Trophoblast cell (in vitro differentiated cells and primary cell): Measurements from ENCODE around the gene ATOH7. TPM values are rescaled to one million over a fixed set of nuclear protein-coding genes. Genes with fewer than 3 reads are reported as not detected.
A peak's percentile ranks its signal among the peaks of the same experiment; 100 is the strongest.
"Not testable (repeated sequence)": the region's sequence is repeated elsewhere in the genome, so short reads cannot be mapped to it uniquely, and the experiment has no call there.

Source experiments
- DNase-seq, 2 donors: peaks; one replicate each; pipeline ENCODE4 v3.0.0-alpha.2; 2016
- H2AFZ ChIP-seq: 2 replicates; pipeline ENCODE4 v1.6.1; 2013; ENCODE audit warnings: low read length, moderate library complexity, mild to moderate bottlenecking; ENCODE audit not compliant: insufficient read depth, poor library complexity
- H2AK5ac ChIP-seq: 2 replicates; pipeline ENCODE4 v1.6.1; 2013; ENCODE audit warnings: mild to moderate bottlenecking, low read length
- H2BK120ac ChIP-seq: 2 replicates; pipeline ENCODE4 v1.6.1; 2013; ENCODE audit warnings: low read length, mild to moderate bottlenecking, moderate library complexity; ENCODE audit not compliant: insufficient read depth, poor library complexity
- H2BK12ac ChIP-seq: 2 replicates; pipeline ENCODE4 v1.6.1; 2013; ENCODE audit warnings: mild to moderate bottlenecking, low read length, moderate library complexity
- H2BK5ac ChIP-seq: 2 replicates; pipeline ENCODE4 v1.6.1; 2013; ENCODE audit warnings: low read length, low read depth, moderate library complexity, mild to moderate bottlenecking; ENCODE audit not compliant: poor library complexity
- H3K14ac ChIP-seq: 2 replicates; pipeline ENCODE4 v1.6.1; 2013; ENCODE audit warnings: mild to moderate bottlenecking, low read length
- H3K18ac ChIP-seq: 2 replicates; pipeline ENCODE4 v1.6.1; 2013; ENCODE audit warnings: mild to moderate bottlenecking, low read length
- H3K23ac ChIP-seq: 2 replicates; pipeline ENCODE4 v1.6.1; 2013; ENCODE audit warnings: low read length
- H3K27ac ChIP-seq: 2 replicates; pipeline ENCODE4 v1.5.1; 2013; ENCODE audit warnings: low read depth, mild to moderate bottlenecking, inconsistent platforms, low read length, moderate library complexity
- H3K27me3 ChIP-seq: 2 replicates; pipeline ENCODE4 v1.6.1; 2013; ENCODE audit warnings: inconsistent platforms, mild to moderate bottlenecking, low read length, moderate library complexity; ENCODE audit not compliant: insufficient read depth
- H3K36me3 ChIP-seq, 2 experiments: 1 replicate in 1 of 2; 2 replicates in 1 of 2; pipeline ENCODE4 v1.6.1; 2013; ENCODE audit warnings: low read length in 2 of 2, mild to moderate bottlenecking in 2 of 2, moderate library complexity in 1 of 2; ENCODE audit not compliant: insufficient read depth in 2 of 2, control insufficient read depth in 1 of 2
- H3K4ac ChIP-seq: 2 replicates; pipeline ENCODE4 v1.6.1; 2013; ENCODE audit warnings: low read depth, mild to moderate bottlenecking, low read length, moderate library complexity
- H3K4me1 ChIP-seq, 2 experiments: 1 replicate in 1 of 2; 2 replicates in 1 of 2; pipeline ENCODE4 v1.6.1; 2013; ENCODE audit warnings: low read length in 2 of 2, mild to moderate bottlenecking in 2 of 2, moderate library complexity in 1 of 2; ENCODE audit not compliant: insufficient read depth in 2 of 2, control insufficient read depth in 1 of 2
- H3K4me2 ChIP-seq: 2 replicates; pipeline ENCODE4 v1.6.1; 2013; ENCODE audit warnings: inconsistent platforms, mild to moderate bottlenecking, low read length, moderate library complexity
- H3K4me3 ChIP-seq: 2 replicates; pipeline ENCODE4 v1.5.1; 2013; ENCODE audit warnings: mild to moderate bottlenecking, low read depth, low read length, inconsistent platforms
- H3K79me1 ChIP-seq: one replicate; pipeline ENCODE4 v1.6.1; 2013; ENCODE audit warnings: low read length
- H3K79me2 ChIP-seq: 2 replicates; pipeline ENCODE4 v1.6.1; 2013; ENCODE audit warnings: low read length, mild to moderate bottlenecking; ENCODE audit not compliant: control insufficient read depth, insufficient read depth, poor library complexity
- H3K9ac ChIP-seq: 2 replicates; pipeline ENCODE4 v1.6.1; 2013; ENCODE audit warnings: mild to moderate bottlenecking, low read length
- H3K9me3 ChIP-seq: 2 replicates; pipeline ENCODE4 v1.6.1; 2013; ENCODE audit warnings: low read depth, mild to moderate bottlenecking, control low read depth, inconsistent platforms, low read length; ENCODE audit not compliant: insufficient read depth
- H4K12ac ChIP-seq: 2 replicates; pipeline ENCODE4 v1.6.1; 2013; ENCODE audit warnings: low read depth, mild to moderate bottlenecking, low read length, moderate library complexity
- H4K8ac ChIP-seq: 2 replicates; pipeline ENCODE4 v1.6.1; 2013; ENCODE audit warnings: low read depth, mild to moderate bottlenecking, low read length, moderate library complexity
- H4K91ac ChIP-seq: one replicate; pipeline ENCODE4 v1.6.1; 2013; ENCODE audit warnings: low read depth, mild to moderate bottlenecking, low read length, moderate library complexity
- WGBS: extraction: QIAGEN DNeasy Blood & Tissue Kit; methylation state at CpG from one replicate; pipeline ENCODE4 v1.1.7; 2013; ENCODE audit warnings: missing lambda C conversion rate; ENCODE audit not compliant: insufficient read length, insufficient coverage; ENCODE audit errors: extremely low coverage; 5-methylcytosine and 5-hydroxymethylcytosine counted together
- polyA plus RNA-seq: library from polyadenylated mRNA; stranded (reverse); fragments of 200-250 nt; gene quantifications from 2 replicates; pipeline ENCODE4 v1.2.3, GENCODE V29; 2013

The ATOH7 gene
- polyA plus RNA-seq: 0.05 and 0.07 TPM in 2 replicates

DNA sequence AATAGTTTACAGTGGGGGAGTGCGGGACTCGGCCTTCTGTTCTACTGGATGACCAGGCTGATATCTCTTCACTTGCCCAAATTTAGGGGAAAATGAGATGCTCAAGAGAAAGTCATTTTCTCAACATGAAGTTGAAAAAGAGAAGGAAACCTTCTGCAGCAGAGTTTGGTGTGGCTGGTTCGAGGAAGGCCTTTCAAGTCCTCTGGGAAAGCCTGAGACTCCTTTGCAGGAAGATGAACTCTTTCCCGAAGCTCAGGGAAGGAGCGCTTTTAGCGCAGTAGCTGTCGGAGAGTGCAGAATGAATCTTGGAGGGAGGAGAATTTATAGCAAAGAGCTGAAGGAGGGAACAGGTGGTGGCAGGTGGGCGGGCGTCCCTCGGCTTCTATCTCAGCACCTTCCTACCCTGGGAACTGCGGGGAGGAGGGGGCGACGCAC, at the start of gene ATOH7:
Gene ATOH7, minus strand, starts transcription at position 297 of the 435 bp plus-strand sequence. CDS start 436 bp downstream, outside the sequence.
- Histone ChIP-seq H3K79me1 (peaks cover 2% of the 10 kb centered on the region), H3K27ac (no peak within 1 kb of the TSS), H3K4me3 (peak within 1 kb of the TSS; percentile 74), H3K4me2 (peak within 1 kb of the TSS; percentile 100), H3K4me1 (peaks cover 0 to 3% of the 10 kb centered on the region in 2 experiments), H3K18ac (no peak within 1 kb of the TSS), H2BK120ac (no peak within 1 kb of the TSS), H2BK12ac (no peak within 1 kb of the TSS), H3K36me3 (no peaks in the 10 kb centered on the region), H4K8ac (peak within 1 kb of the TSS; percentile 56), H2AK5ac (no peak within 1 kb of the TSS), H3K23ac (no peak within 1 kb of the TSS), H3K14ac (peak within 1 kb of the TSS; percentile 33), H3K9me3 (no peaks in the 10 kb centered on the region), H3K9ac (peak within 1 kb of the TSS; percentile 82), H4K91ac (no peak within 1 kb of the TSS), H3K79me2 (peaks cover 2% of the 10 kb centered on the region), H2BK5ac (no peak within 1 kb of the TSS), H3K4ac (no peak within 1 kb of the TSS), H3K27me3 (no peaks in the 10 kb centered on the region), H4K12ac (peak within 1 kb of the TSS; percentile 41), H2AFZ (peak within 1 kb of the TSS; percentile 72)
- peak in 1 of 2 donors; percentile 3 for DNase-seq
- WGBS: no CpG with 5 or more reads among the region's 13 CpGs

- Histone ChIP-seq H2BK12ac (no peak overlapping the region), H3K79me1 (no peaks in the 10 kb centered on the region), H3K14ac (no peak overlapping the region), H4K12ac (no peak overlapping the region), H3K18ac (no peak overlapping the region), H3K4ac (no peak overlapping the region), H3K27ac (no peak overlapping the region), H3K36me3 (no peaks in the 10 kb centered on the region), H3K79me2 (no peaks in the 10 kb centered on the region), H3K4me3 (no peak overlapping the region), H3K4me1 (no peaks in the 10 kb centered on the region), H3K9ac (no peak overlapping the region), H2BK5ac (no peak overlapping the region), H3K9me3 (peaks cover 13% of the 10 kb centered on the region), H2BK120ac (no peak overlapping the region), H3K27me3 (no peaks in the 10 kb centered on the region), H3K4me2 (no peak overlapping the region), H2AK5ac (no peak overlapping the region), H4K91ac (no peak overlapping the region), H4K8ac (no peak overlapping the region), H3K23ac (no peak overlapping the region), H2AFZ (no peak overlapping the region)
- no CpG with 5 or more reads among the region's 4 CpGs for WGBS
- no peak for DNase-seq
Observed at GRCh38 chr10:68280758-68281157, 48.8 kb upstream of the ATOH7 start.

DNA sequence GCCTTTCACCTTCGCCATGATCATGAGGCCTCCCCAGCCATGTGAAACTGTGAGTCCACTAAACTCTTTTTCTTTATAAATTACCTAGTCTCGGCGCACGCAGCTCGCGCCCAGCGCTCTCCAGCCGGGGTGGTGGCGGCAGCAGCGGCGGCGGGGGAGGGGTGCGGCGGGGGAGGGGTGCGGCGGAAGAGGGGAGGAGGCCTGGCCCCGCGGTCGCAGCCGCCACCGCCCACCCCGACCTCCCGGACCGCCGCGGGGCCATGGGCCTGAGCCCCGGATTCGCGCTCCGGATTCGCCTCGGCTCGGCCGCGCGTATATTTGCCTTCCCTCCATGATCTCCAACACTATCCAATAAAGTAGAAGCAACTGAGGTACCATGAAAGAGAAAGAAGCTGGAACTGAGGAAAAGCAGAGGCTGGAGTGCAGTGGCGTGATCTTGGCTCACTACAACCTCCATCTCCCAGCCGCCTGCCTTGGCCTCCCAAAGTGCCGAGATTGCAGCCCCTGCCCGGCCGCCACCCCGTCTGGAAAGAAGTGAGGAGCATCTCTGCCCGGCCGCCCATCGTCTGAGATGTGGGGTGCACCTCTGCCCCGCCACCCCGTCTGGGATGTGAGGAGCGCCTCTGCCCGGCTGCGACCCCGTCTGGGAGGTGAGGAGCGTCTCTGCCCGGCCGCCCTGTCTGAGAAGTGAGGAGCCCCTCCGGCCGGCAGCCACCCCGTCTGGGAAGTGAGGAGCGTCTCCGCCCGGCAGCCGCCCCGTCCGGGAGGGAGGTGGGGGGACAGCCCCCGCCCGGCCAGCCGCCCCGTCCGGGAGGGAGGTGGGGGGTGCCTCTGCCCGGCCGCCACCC, 47.2 kb upstream of the ATOH7 start:
- WGBS: no CpG with 5 or more reads among the region's 70 CpGs
- not testable (repeated sequence) for H2BK12ac ChIP-seq, H3K4me1 ChIP-seq, H3K27me3 ChIP-seq, H2BK120ac ChIP-seq, H3K4ac ChIP-seq, H4K91ac ChIP-seq, H3K4me2 ChIP-seq, H3K27ac ChIP-seq, H4K12ac ChIP-seq, H3K9ac ChIP-seq, H3K79me2 ChIP-seq, H2AFZ ChIP-seq, H3K79me1 ChIP-seq, H3K36me3 ChIP-seq, H3K14ac ChIP-seq, H4K8ac ChIP-seq, H2AK5ac ChIP-seq, H2BK5ac ChIP-seq, H3K23ac ChIP-seq, H3K4me3 ChIP-seq, DNase-seq, H3K18ac ChIP-seq
- H3K9me3 ChIP-seq: peaks cover 13% of the 10 kb centered on the region

DNA sequence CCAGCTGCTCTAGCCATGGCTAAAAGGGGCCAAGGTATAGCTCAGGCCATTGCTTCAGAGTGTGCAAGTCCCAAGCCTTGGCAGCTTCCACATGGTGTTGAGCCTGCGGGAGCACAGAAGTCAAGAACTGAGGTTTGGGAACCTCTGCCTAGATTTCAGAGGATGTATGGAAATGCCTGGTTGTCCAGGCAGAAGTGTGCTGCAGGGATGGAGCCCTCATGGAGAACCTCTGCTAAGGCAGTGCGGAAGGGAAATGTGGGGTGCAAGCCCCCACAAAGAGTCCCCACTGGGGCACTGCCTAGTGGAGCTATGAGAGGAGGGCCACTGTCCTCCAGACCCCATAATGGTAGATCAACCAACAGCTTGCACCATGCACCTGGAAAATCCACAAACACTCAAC, 45.9 kb upstream of the ATOH7 start:
- not testable (repeated sequence) for H3K4me2 ChIP-seq, H4K12ac ChIP-seq, H3K27me3 ChIP-seq, H3K4me3 ChIP-seq, H3K4ac ChIP-seq, H2AK5ac ChIP-seq, H3K36me3 ChIP-seq, H4K91ac ChIP-seq, H2BK12ac ChIP-seq, H3K4me1 ChIP-seq, H3K18ac ChIP-seq, H4K8ac ChIP-seq, H3K23ac ChIP-seq, H3K27ac ChIP-seq, H3K79me1 ChIP-seq, DNase-seq, H3K9ac ChIP-seq, H2AFZ ChIP-seq, H2BK120ac ChIP-seq, H2BK5ac ChIP-seq, H3K14ac ChIP-seq, H3K79me2 ChIP-seq
- peaks cover 13% of the 10 kb centered on the region for H3K9me3 ChIP-seq
- WGBS: no CpG with 5 or more reads among the region's 2 CpGs
